ENCODE measurements around the gene CST8.

CST8 gene

DNA sequence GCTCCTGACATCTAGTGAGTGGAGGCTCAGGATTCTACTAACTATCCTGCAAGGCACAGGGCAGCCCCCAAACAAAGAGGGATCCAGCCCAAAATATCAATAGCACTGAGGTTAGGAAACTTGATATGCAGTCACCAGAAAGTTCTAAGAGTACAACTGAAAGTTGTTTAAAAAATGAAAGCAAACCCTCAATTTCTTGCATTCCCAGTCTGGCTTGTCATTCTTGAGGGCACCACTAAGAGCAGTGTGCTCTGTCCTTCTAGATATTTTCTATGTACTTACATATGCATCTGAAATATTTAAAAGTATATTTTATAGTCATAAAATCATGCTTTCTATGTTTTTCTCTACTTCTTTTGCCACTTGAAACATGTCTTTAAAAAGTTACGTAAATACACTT lies 35.9 kb downstream of the CST8 start:
- no peak for DNase-seq

DNA sequence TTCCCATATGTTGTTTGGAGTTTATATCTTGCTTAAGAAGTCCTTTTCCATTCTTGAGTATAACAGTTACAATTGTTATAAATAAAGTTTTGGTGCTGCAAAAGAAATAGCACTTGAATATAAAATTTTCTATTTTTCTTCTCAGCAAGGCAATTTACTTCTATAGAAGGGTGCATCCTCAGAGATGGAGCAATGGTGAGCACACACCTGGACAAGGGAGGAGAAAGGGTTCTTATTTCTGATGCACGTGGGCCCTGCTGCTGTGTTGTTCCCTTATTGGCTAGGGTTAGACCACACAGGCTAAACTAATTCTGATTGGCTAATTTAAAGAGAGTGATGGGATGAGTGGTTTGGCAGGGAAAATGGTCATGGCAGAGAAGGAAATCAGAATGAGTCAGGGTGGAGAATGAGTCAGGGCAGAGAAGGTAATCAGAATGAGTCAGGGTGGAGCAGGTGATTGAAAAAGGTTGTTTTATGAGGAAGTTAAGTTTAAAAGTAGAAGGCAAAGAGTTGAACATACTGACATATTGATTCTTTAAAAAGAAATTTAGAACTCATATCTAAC lies 38.0 kb downstream of the CST8 start:
- no peak for DNase-seq

DNA sequence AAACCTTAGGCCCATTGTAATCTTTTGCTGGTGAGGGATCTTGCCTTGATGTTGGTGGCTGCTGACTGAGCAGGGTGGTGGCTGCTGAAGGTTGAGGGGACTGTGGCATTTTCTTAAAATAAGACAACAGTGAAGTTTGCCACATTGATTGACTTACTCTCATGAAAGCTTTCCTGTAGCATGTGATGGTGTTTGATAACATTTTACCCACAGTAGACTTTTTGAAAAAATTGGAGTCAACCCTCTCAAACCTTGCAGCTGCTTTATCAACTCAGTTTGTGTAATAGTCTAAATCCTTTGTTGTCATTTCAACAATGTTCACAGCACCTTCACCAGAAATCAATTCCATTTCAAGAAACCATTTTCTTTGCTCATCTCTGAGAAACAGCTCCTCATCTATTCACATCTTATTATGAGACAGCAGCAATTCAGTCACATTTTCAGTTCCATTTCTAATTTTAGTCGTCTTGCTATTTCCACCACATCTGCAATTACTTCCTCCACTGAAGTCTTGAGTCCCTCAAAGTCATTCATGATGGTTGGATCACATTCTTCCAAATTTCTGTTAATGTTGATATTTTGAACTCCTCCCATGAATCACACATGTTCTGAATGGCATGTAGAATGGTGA lies 40.1 kb downstream of the CST8 start:
- DNase-seq = no peak

DNA sequence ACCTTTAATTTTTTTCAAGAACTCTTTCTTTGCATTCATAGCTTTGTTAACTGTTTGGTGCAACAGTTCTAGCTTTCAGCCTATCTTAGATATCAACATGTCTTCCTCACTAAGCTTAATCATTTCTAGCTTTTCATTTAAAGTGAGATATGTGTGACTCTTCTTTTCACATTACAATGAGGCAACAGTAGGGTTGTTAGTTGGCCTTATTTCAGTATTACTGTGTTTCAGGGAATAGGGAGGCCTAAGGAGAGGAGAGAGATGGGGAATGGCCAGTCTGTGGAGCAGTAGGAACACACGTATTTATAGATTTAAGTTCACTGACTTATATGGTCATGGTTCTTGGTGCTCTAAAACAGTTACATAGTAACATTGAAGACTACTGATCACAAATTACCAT lies 41.6 kb downstream of the CST8 start:
- no peak for DNase-seq

DNA sequence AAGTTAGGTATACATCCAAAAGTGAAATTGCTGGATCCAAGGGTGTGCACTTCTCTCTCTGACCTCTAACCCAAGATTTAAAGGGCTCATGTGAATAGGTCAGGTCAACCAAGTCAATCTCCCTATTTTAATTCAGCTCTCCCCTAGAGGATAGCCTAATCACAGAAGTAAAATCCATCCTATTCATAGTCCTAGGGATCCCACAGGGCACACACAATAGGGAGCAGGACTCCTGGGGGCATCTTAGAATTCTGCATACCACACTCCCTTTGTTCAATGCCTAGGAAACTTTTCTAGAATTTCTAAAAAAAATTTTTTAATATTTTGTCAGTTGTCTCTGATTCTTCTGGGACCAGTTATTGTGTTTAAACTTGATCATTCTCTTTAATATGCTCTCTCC lies 42.2 kb downstream of the CST8 start:
- no peak for DNase-seq

- DNase-seq = no peak
These were observed 44.1 kb downstream of the CST8 start for GRCh38 chr20:23534801-23535593.

DNA sequence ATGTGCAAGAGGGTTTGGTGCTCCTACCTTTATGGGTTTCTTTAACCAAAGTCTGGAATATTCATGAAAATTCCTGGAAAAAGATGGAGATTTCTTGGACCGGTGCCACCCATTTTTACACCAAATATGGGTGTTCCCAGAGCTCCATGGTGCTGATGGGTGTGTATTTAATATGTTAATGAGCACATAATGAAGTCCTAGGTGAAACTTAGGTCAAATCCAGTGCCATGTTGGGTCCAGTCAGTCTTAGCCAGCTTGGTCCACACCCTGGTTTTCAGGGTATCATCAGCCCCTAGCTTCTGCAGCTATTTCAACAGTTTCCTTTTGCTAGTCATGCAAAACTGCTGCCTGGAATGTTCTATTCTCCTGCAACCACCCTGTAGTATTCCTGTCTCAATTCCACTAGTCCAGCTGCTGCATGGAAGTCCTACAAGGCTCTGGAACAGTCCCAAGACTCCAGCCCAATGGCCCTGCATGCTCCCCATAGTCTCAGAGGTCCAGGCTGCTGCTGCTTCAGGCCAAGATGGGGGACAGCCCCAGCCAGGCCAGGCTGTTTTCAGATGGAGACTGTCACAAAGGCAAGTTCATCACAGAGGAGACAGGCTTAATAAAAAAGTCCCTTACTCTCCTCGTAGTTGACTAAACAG lies 45.5 kb downstream of the CST8 start:
- no peak for DNase-seq

DNA sequence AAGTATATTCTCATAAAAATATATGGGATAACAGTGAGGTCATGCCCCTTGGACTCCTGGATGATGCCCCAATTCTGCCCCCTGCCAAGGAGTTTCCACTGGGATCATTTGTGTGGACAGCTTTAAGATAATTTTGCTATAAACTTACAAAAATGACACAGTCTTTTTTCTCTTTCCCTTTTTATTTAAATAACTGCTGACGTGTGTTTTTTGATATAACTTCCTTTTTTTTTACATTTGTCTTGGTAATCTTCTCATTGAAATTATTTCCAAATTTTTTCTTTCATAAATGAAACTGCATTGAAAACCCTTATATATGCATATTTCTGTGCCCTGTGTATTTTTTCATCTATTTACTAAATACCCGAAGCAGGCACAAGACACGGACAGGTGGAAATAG lies 46.1 kb downstream of the CST8 start:
- DNase-seq = no peak

- no peak for DNase-seq
These were observed 49.7 kb downstream of the CST8 start for GRCh38 chr20:23540624-23541023.

- no peak for DNase-seq
These were observed 50.4 kb downstream of the CST8 start for GRCh38 chr20:23541330-23541729.

GRCh38 chr20:23541776-23542175 lies 50.9 kb downstream of the CST8 start:
- no peak for DNase-seq

GRCh38 chr20:23542801-23543200 lies 51.9 kb downstream of the CST8 start:
- DNase-seq = no peak

- no peak for DNase-seq
These were observed 53.2 kb downstream of the CST8 start for GRCh38 chr20:23544133-23544532.

Measured in NCI-H2107 (cell line).